Kidney epithelial cell (primary cell): ENCODE measurements around the gene KLHDC8A. TPM values are rescaled to one million over a fixed set of nuclear protein-coding genes. Genes with fewer than 3 reads are reported as not detected.

Experiments
- DNase-seq: peaks from one replicate; pipeline ENCODE4 v3.0.0-alpha.2; 2010; ENCODE audit warnings: low read depth
- H3K27me3 ChIP-seq: 2 replicates; pipeline ENCODE4 v1.6.0; 2011; ENCODE audit warnings: low read length; ENCODE audit not compliant: control insufficient read depth, insufficient read depth
- H3K36me3 ChIP-seq: 2 replicates; pipeline ENCODE4 v1.5.1; 2011; ENCODE audit warnings: low read length; ENCODE audit not compliant: control insufficient read depth, insufficient read depth
- H3K4me3 ChIP-seq: 2 replicates; pipeline ENCODE4 v1.5.1; 2011; ENCODE audit warnings: low read depth, mild to moderate bottlenecking, control low read depth, low read length
- CTCF ChIP-seq: IDR thresholded peaks from 2 replicates; pipeline ENCODE4 v1.5.1; 2011; ENCODE audit warnings: mild to moderate bottlenecking, moderate library complexity, low read length, control low read depth, inconsistent platforms; ENCODE audit not compliant: insufficient read depth, poor library complexity, severe bottlenecking
- total RNA-seq: library from RNA; depleted of rRNA; stranded (reverse); fragments of >200 nt; gene quantifications from 2 replicates; pipeline ENCODE4 v1.2.3, GENCODE V29; 2015

Gene KLHDC8A
- total RNA-seq, 1 donor from 2014 or later = 16.5 TPM

GRCh38 chr1:205379056-205379455 lies 22.3 kb upstream of the KLHDC8A start:
- no peak for TF ChIP-seq CTCF
- Histone ChIP-seq H3K36me3 (no peaks in the 10 kb centered on the region), H3K4me3 (no peak overlapping the region), H3K27me3 (no peaks in the 10 kb centered on the region)
- no peak for DNase-seq

GRCh38 chr1:205377355-205377754 lies 20.6 kb upstream of the KLHDC8A start:
- Histone ChIP-seq H3K36me3 (no peaks in the 10 kb centered on the region), H3K4me3 (no peak overlapping the region), H3K27me3 (no peaks in the 10 kb centered on the region)
- DNase-seq = no peak
- TF ChIP-seq CTCF = no peak

- Histone ChIP-seq H3K4me3 (no peak overlapping the region), H3K36me3 (no peaks in the 10 kb centered on the region), H3K27me3 (no peaks in the 10 kb centered on the region)
- no peak for DNase-seq
- no peak for TF ChIP-seq CTCF
These were observed 20.0 kb upstream of the KLHDC8A start for GRCh38 chr1:205376739-205377138.

- Histone ChIP-seq H3K36me3 (no peaks in the 10 kb centered on the region), H3K4me3 (no peak overlapping the region), H3K27me3 (no peaks in the 10 kb centered on the region)
- no peak for DNase-seq
- TF ChIP-seq CTCF = no peak
These were observed 19.3 kb upstream of the KLHDC8A start for GRCh38 chr1:205375835-205376545.

- no peaks in the 10 kb centered on the region for H3K36me3 ChIP-seq
- peak; percentile 56 for DNase-seq
- H3K27me3 ChIP-seq = no peaks in the 10 kb centered on the region
- TF ChIP-seq CTCF = no peak
- H3K4me3 ChIP-seq = no peak overlapping the region
These were observed 17.7 kb upstream of the KLHDC8A start for GRCh38 chr1:205374210-205375078.
